ENCODE measurements around the gene CYGB.

Gene CYGB

DNA sequence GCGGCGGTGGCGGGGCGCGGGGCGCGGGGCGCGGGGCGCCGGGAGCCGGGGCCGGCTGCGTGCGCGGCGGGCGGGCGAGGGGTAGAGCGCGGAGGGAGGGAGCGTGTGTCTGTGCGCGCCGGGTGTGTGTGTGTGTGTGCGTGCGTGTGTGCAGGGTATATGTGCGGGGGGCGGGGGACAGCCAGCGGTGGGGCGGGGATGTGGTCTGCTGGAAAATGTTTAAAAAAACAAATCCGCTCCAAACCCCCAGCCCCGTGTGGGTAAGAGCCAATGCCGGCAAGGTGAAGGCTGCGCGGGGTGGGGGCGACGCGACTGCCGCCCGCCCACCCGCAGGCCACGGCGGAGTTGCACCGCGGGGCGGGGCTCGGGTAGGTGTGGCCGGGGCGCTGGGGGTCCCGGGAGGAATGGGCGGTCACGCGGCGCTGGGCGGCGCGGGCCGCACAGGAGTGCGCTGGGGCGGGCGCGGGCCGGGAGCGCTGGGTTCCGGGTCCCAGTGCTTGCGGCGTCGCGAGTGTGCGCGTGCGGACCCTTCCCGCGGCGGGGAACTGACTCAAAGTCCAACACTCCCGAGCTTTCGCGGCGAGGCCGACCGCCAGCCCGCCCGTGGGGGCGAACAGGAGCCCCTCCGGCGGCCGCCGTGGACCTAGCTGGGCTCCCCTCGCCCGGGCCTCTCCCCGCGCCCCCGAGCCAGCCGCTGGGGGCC is at the start of gene CYGB:
Gene CYGB, minus strand, starts transcription at position 132 of the 703 bp plus-strand sequence. CDS start 167 bp downstream, outside the sequence.
- peak; percentile 26 for DNase-seq

DNA sequence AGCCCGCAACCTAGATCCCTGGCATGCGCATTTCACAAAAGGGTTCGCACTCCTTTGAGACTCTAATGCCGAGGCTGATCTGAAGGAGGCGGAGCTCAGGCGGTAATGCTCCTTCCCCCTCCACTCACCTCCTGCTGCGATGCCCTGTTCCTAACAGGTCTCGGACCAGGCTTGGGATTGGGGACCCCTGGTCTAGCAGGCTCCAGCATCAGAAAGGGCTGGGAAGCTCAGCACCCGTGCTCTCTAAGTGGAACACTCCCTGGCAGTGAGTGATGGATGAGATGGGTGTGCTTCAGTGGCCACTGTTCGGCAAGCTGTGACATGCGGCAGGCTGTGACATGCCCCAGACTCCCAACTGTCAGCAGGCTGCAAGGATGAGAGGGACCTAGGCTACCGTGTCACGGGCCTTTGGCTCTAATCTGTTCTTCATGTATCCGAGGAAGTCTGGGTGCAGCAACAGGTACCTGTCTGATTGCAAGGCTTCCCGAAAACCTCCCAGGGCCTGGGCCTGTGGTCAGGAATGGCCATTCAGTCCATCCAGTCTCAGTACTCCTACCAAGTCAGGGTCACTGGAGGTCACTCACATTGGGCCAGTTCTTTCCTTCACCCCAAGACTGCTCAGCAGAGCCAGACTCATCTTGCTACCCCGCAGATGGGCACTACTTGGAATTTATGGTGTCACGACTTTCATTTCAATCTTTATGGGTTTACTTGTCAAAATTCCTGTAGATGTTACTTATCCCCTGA is 49.4 kb upstream of the CYGB start:
- DNase-seq: no peak

DNA sequence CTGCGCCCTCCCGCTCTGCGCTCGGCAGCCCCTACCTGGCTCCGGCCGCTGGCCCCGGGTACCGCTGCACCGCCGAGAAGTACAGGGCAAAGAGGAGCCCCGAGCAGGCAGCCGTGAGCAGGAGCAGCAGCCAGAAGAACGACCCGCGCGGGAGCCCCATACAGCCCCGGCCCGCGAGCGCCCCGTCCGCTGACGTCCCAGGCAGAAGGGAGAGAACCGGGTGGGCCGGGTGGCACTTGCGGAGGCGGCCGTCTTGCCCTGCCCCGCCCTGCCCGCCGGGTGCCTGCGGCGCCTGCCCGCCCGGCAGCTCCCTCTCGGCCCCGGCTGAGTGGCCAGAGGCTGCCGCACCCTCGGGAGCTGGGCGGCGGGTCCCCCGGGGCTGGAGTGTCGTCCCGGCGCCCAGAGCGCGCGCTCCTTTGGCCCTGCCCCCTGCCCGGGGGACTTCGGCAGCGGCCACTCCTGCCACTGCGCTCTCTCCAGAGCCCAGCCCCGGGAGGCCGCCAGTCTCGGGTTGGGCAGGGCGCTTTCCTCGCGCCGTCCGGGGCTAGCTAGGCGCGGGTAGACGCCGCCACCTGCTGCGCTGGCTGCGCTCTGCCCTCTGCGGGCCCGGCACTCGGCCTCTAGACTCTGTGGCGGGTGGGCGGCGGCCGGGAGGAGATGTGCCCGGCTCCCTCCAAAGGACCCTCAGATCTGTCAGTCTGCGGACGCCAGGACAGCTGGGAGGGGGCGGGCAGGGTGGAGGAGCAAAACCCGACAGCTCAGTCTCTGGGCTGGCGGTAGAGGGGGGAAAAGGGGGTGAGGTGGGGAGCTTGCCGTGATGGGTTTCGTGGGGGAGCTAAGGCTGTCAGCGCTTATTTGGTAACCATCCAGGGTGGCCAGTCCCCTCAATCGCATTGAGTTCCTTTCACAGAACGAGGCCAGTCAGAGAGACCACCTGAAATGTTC is 48.4 kb upstream of the CYGB start, which contains the start of gene ST6GALNAC2:
Gene ST6GALNAC2, minus strand, starts transcription at position 212 of the 945 bp plus-strand sequence. Its CDS starts 52 bp downstream, at position 160.
- DNase-seq: peak; percentile 25

DNA sequence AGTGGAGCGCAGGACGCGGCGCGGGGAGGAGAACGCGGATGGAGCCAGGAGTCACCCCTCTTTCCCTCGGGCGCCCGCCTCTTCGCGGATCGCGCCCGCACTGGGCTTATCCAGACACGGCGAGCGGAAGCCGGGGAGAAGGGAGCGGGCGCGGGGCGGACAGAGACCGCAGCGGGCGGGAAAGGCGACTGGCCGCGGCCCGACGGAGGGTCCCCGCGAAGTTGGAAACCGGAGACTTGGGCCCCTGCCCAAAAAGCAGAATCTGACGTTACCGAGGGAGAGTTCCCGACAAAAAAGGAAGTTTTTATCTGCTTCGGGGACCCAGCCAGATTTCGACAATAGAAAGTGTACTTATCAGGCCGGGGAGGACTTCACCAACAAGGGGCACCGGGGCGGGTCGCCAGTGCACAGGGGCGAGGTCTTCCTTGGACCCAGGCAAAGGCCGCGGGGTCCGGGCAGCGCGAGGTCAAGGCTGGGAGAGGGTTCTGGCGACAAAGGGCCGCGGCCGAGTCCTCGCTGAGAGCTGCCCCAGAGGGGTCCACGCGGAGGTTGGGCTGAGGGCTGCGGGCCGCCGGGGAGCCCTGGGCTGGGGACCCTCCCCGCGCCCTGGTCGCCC is 47.6 kb upstream of the CYGB start:
- no peak for DNase-seq

DNA sequence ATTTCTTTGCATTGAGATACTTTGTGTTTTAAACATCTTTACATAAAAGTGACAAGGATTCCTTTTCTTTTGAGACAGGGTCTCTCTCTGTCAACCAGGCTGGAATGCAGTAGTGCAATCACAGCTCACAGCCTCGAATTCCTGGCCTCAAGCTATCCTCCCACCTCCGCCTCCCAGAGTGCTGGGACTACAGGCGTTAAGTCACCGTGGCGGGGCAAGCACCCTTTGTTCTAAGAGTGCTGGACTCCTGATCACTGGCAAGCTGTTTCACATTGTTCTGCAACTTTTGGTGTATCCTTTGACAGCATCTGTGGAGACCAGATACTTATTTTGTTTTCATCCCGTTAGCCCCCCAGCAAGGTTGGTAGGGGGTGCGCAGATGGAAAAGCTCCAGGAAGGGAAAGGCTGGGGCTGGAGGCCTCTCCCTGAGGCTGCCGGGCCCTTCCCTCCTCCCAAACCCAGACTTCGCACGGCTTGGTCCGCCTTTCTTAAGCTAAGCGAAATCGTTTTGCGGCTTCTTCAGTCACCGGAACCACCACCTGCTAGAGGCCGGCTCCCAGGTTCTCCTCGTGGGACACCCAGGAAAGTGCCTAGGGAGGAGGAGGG is 47.0 kb upstream of the CYGB start:
- DNase-seq: no peak

DNA sequence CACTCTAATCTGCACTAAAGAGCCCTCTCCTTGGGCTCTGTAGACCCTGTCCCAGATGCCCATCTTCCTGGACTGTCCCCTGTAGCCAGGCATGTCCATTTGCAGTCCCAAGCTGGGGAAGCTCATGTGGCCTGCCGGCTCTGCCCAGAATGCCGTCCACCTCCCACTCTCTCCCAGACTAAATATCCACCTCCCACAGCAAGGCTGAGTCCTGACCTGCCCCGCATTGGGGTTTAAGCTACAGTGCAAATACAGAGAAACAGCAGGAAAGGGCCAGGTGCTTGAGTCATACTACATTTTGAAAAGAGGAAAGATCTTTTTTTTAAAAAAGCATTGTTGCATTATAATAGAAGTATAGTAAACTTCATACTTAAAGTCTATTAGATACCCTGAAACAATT is 45.2 kb upstream of the CYGB start:
- no peak for DNase-seq

DNA sequence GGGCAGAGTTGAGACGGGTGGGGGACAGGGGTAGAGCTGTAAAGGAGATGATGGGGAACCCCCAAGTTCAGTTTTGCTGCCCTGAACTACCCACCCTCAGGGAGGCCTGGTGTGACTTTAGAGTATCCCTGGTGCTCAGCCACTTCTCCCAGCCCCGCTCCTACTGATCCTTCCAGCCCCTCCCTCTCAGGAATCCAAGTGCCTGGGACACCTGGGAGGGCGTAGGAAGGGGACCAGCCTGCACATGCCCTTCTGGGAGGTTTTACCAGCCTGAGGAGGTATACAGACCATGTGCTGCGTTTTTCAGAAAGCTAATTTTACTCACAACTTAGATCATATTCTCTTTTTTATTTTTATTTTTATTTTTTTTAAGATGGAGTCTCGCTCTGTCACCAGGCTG is 44.0 kb upstream of the CYGB start:
- no peak for DNase-seq

DNA sequence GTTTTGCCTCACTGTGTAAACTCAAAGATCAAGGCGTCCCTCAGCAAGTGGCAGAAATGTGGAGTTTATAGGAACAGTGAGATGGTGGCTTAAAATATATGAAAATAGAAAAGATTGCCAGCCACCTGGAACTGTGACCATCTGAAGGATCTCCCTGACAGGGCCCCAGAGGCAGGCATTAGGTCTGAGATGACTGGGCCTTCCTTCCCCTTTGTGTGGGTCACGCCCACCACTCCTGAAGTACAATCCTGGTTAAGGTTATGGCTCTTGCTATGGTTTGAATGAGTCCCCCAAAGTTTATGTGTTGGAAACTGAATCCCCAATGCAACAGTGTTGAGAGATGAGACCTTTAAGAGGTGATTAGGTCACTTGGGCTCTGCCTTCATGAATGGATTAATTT is 41.8 kb upstream of the CYGB start:
- no peak for DNase-seq

DNA sequence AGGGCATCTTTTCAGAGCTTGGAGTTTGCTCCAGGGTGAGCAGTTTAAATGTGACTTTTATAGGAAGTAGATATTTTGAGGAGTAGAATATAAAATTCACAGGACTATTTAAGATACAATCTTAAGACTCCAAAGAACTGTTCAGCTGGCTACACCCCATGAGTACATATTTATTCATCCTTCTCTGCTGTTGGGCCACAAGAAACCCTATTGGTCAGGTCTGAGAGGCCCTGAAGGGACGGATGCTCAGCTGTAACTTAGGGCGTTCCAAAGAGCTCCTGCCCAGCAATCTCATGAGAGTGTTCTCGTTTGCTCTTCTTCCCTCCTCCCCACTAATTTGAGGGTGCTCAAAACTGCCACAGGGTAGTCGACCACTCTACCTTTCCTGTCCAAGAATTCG is 40.9 kb upstream of the CYGB start:
- DNase-seq: no peak

DNA sequence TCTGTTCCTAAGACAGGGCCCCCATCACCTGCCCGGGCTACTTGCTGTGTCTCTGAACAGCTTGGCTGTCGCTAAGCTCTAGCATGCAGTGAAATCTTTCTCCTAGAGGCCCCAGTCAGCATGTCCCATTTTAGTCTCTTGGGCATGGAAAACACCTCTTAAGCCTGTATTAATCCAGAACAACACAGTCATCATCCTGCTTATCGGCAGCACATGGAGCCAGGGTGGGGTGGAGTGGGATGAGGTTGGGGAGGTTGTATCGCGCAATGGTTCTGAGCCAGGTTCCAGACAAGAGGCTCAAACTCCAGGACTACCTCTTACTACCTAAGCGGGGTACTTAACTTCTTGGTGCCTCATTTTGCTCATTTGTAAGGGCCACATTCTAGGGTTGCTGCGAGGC is 40.4 kb upstream of the CYGB start:
- DNase-seq: no peak

DNA sequence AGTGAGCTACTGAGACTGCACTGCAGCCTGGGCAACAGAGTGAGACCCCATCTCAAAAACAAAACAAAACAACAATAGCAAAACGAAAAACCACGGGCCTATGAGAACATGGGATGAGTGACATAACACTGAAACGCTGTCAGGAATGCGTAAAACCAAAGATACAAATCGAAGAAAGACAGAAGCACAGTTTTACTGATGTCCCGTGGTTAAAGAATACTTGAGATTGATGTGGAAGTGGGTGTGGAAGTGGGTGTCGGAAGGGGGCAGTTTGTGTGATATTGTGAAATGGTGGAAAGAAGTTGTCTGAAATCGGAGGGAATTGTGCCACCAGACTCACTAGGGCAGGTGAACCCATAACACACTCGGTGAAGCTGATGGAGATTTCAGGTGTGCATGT is 38.7 kb upstream of the CYGB start:
- no peak for DNase-seq

DNA sequence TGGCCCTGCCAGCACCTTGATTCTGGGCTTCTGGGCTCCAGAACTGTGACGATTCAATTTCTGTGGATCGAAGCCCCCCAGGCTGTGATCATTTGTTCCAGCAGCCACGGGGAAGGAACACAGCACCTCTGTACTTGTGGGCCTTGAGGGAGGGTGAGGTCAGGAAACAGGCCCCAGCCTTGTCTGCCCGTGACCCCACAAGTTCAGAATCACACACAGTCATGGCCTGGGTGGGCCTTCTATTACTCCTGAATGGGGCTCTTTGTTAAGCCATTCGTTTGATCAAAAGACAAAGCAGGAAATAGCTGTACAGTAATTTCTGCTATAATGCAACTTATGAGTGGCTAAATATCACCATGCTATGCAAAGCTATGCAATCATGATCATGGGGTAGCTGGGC is 38.1 kb upstream of the CYGB start:
- no peak for DNase-seq

DNA sequence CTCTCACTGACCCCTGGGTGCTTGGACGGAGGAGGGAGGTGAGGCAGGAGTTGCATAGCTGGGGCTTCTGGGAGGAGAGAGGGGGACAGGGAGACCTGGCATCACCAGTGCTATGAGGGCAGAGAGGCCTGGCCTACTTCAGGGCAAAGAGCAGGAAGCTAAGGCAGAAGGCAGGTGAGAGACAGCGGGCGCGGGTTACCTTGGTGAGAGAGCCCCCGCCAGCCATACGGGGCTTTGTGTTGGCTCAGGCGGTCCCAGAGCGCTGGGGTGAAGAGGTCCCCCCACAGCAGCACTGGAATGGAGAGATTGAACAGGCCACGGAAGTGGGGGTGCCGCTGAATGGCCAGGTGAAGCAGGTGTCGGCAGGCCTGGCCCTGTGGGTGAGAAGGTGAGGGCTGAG is 36.7 kb upstream of the CYGB start:
- DNase-seq: no peak

DNA sequence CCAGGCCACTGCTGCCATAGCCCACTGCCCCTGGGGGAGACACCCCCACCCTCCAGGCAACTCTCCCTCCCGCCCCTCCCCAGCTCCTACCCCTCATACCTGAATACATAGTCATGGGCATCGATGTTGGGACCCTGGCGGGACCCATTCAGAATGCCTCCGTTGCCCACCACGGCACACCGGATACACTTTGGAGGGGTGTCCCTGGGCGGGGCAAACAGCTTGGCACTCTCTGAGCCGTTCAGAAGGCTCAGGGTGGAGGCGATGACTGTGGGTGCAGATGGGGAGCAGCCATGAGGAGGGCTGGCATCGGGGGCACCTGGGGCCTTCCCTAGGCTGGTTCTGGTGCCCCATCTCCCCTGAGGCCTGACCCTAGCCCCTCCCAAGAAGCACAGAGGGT is 35.6 kb upstream of the CYGB start:
- no peak for DNase-seq

DNA sequence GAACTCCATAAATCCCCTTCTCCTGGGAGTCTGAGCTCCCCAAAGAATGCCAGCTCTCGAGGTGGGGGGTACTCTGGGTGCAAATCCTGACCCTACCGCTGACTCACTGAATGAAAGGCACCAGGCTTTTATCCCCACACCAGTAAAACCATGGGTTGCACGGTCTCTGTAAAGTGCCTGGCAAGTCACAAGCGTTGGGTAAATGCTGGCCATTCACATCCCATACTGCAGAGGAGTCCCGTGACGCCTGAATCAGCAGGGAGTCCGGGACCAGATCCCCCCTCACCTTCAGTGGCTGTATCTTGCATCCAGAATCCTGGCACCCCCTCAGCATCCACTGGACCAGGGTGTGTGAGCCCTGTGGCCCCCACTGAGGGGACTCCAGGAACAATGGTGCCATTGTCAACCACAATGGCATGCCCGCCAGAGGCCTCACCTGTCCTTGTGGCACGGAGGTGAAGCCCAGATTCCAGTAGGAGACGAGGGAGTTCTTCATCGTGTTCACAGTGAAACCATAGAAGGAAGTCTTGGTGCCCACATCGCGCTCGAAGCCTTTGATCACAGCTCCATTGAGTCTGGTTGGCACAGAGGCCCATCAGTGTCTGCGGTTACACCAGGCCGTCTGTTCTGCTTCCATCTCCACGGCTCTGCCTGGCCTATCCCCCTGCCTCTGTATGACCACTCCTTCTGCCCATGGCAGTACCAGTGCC is 34.8 kb upstream of the CYGB start:
- DNase-seq: no peak

DNA sequence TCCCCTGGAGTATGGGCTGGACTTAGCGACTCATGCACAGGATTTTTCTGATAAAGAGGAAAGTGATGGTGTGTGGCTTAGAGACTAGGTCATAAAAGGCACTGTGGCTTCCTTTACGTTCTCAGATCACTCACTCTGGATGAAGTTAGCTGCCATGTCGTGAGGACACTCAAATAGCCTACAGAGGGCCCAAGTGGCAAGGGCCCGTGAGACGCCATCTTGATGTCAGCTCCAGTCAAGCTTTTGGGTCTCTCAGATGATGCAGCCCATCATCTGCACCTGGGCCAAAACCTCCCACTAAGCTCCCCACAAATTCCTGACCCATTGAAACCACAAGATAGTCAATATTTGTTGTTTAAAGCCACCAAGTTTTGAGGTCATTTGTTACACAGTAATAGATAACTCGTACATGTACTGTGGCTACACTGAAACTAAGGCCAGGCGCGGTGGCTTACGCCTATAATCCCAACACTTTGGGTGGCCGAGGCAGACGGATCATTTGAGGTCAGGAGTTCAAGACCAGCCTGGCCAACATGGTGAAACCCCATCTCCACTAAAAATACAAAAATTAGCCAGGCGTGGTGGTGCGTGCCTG is 33.5 kb upstream of the CYGB start:
- no peak for DNase-seq

DNA sequence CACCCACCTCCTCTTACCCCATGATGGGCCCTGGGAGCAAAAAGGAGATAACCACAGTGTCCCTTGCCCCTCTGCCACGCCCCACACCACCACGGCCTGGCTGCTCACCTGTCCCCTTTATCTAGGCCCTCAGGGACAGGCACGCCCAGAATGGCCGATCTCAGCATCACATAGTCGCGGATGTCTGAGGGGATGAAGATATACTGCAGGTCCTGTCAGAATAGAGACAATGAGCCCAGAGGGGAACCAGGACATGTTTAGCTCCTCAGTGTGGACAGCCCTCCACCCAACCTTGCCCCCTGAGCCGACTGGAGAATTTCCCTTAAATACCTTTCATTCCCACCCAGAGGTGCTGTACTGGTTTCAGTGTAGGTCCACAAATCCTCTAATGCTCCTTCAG is 32.9 kb upstream of the CYGB start:
- no peak for DNase-seq

DNA sequence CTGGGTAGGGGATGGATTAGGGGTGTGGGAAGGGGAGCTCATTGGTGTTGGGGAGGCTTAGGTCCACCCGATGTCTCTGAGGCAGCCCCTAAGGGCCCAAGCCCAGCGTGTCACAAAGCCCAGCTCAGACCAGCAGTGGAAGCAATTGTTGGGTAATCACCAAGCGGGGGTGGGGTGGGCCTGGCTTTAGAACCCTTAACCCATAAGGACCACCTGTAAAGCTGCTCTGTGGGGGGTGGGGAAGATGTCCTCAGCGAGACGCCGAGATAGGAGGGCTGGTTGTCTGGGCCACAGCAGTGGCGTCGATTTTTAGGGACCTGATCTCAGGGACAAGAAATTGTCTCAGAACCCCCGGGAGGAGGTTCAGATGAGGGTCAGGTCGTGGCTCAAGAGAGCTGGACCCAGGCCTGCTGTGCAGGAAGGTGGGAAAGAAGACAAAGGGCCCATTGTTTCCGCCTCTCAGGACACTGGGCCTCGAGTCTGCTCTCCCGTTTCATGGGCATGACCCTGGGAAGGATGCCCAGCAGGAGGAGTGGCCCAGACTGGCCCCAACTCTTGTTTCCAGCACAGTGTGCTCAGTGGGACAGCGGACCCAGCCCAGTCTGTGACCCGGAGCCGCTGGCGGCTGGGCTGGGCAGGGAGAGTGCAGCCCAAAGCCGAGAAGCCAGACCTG is 32.2 kb upstream of the CYGB start:
- DNase-seq: no peak

DNA sequence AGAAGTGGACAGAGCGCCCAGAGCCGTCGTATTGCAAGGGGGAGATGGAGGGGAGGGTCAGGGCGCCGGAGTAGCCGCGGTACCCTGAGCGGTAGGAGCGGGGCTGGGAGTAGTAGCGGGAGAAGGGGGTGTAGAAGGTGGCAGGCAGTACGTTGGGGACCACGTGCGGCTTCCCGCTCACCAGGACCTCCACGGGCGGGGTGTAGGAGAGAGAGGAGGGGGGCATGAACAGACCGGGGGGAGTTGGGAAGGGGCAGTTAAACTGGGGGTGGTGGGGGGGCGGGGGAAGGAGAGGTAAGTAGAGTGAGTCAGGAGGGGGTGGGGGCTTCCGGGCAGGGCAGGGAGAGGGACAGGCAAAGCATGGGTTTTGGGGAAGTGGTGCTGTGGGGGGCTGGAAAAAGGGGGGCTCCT is 31.3 kb upstream of the CYGB start:
- no peak for DNase-seq

DNA sequence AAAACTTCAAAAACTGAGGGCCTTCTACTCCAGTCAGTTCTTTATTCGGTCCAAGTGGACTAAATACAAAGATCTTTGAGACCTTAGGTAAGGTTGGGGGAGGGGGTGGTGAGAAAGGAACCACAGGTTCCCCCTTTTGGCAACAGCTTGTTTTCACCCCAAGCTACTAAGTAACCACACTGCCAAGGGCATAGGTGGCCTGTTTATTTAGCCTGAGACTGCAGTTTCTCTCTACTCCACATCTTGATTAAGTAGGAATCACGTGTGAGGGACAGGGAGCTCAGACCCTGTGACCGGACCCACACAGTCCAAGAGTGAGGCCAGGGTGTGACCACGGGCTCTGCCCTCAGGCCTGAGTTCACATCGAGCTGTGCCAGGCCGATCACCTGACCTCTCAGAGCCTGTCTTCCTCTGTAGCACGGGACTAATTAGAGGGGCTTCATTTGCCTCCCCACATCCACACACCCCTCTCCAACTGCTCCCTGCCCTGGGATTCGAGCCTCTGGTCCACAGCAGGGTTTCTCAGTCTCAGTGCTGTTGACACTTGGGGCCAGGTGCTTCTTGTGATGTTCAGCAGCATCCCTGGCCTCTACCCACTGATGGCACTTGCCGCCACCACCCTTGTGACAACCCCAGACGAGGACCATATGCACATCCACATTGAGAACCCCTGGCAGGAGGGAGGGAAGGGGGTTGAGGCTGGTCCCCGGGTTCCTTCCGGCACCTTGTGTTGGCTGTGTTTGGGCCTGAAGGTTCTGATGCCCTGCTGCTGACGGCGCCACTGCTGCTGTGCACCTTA is 30.3 kb upstream of the CYGB start:
- no peak for DNase-seq

Measured in fibroblast of skin of right biceps (primary cell).